ENCODE measurements around the gene SVBP. TPM values are rescaled to one million over a fixed set of nuclear protein-coding genes. Genes with fewer than 3 reads are reported as not detected.

Gene SVBP
- total RNA-seq, 1 donor from 2014 or later: 1.2 TPM

GRCh38 chr1:42768172-42768571 is 49.0 kb downstream of the SVBP start:
- TF ChIP-seq CTCF (IDR thresholded peaks at IDR 0.05): no peak
- Histone ChIP-seq H3K27me3 (no peaks in the 10 kb centered on the region), H3K4me1 (peaks cover 0 to 19% of the 10 kb centered on the region in 2 donors), H3K4me3 (peak overlapping the region; percentile 86 to 88), H3K27ac (no peak overlapping the region), H3K36me3 (no peaks in the 10 kb centered on the region), H3K9me3 (no peaks in the 10 kb centered on the region)
- DNase-seq (ENCODE audit: low spot score in 2 of 2): no peak
- intact Hi-C loops (cut with DNase I): loop anchor here (5.0 kb wide), 4 partner anchors 154 to 436 kb away; partner anchors contain the start of genes CFAP57 and EBNA1BP2

GRCh38 chr1:42767510-42768000 is 49.6 kb downstream of the SVBP start:
- H3K4me1 ChIP-seq: peaks cover 0 to 19% of the 10 kb centered on the region in 2 donors
- TF ChIP-seq CTCF (IDR thresholded peaks at IDR 0.05): peak in 1 of 3 experiments; percentile 8
- H3K9me3 ChIP-seq: no peaks in the 10 kb centered on the region
- peak overlapping the region; percentile 86 to 88 for H3K4me3 ChIP-seq
- peak overlapping the region; percentile 71 to 91 for H3K27ac ChIP-seq
- no peak for DNase-seq (ENCODE audit: low spot score in 2 of 2)
- intact Hi-C loops (cut with DNase I): loop anchor here (1.0 to 5.0 kb wide), 9 partner anchors 50 to 435 kb away; partner anchors contain the start of genes CFAP57, EBNA1BP2, ERMAP and PPCS
- no peaks in the 10 kb centered on the region for H3K36me3 ChIP-seq
- H3K27me3 ChIP-seq: no peaks in the 10 kb centered on the region

GRCh38 chr1:42766741-42767509 is 50.3 kb downstream of the SVBP start, which contains the start of the genes C1orf50 and P3H1:
Gene C1orf50 (plus strand): TSS chr1:42767249. CDS start chr1:42767312, 63 bp downstream.
Gene P3H1 (minus strand): TSS chr1:42767028. CDS start chr1:42766971, 57 bp downstream.
- peak within 1 kb of the TSS; percentile 84 to 91 for H3K27ac ChIP-seq
- DNase-seq (ENCODE audit: low spot score in 2 of 2): peak; percentile 99 to 100
- peaks cover 0 to 3% of the 10 kb centered on the region in 2 donors for H3K36me3 ChIP-seq
- peaks cover 0 to 19% of the 10 kb centered on the region in 2 donors for H3K4me1 ChIP-seq
- H3K9me3 ChIP-seq: no peaks in the 10 kb centered on the region
- no peaks in the 10 kb centered on the region for H3K27me3 ChIP-seq
- no peak for TF ChIP-seq CTCF (IDR thresholded peaks at IDR 0.05)
- intact Hi-C loops (cut with DNase I): loop anchor here (1.0 to 5.0 kb wide), 9 partner anchors 50 to 435 kb away; partner anchors contain the start of genes CFAP57, EBNA1BP2, ERMAP and PPCS
- peak within 1 kb of the TSS; percentile 86 to 88 for H3K4me3 ChIP-seq

DNA sequence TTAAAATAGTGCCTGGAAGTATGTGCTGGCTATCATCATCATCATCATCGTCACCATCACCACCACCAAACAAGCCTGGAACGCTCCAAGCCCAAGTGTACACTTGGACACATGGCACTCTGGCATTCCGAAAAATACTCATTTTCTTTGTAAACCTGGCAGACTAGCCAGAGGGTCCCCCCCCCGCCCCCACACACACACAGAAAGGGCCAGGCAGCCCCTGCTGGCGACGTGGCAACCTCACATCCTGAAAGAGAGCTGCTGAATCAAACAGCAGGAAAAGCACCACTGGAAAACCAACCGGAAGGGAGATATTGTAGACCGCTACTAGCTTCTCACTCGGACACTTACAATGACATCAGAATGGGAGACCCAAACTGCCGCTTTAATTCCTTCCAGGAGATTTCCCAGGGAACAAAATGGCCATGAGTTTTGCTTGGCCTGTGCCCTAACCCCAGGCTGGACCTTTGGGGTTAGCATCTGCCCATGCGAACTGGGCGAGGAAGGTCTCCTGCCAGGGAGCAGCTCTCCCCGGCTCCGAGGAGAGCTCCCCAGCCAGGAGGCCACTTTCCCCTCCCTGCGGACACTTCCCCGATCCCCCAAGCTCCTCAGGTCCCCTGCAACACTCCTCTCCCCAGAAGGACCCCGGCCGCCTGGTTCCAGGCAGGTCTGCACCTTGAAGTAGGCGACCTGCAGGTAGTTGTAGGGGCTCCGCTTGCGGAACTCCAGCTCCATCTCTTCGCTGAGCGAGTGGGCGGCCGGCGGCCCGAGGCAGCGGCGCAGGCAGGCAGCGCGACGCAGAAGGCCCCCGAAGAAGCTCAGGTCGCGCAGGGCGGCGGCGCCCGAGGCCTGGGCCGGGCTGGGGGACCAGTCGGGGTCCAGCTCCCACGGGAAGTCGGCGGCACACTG is 51.1 kb downstream of the SVBP start:
- DNase-seq (ENCODE audit: low spot score in 2 of 2): no peak

More for the DNA sequence above, 51.1 kb downstream of the SVBP start:
- H3K9me3 ChIP-seq: no peaks in the 10 kb centered on the region
- H3K4me3 ChIP-seq: peak overlapping the region; percentile 86 to 88
- peak overlapping the region; percentile 84 to 90 for H3K27ac ChIP-seq
- no peaks in the 10 kb centered on the region for H3K27me3 ChIP-seq
- H3K4me1 ChIP-seq: peaks cover 0 to 19% of the 10 kb centered on the region in 2 donors
- intact Hi-C loops (cut with DNase I): loop anchor here (2.0 to 5.0 kb wide), 7 partner anchors 83 to 434 kb away; partner anchors contain the start of genes CFAP57, EBNA1BP2, PPCS and PPIH
- peak in 2 of 3 experiments; percentile 36 to 42 for TF ChIP-seq CTCF (IDR thresholded peaks at IDR 0.05)
- H3K36me3 ChIP-seq: peaks cover 0 to 11% of the 10 kb centered on the region in 2 donors

All from ascending aorta (tissue), 2 donors.